Activated CD8-positive, alpha-beta memory T cell treated with anti-CD3 and anti-CD28 coated beads for 1 hour (primary cell): Measurements from ENCODE around the gene LARP1.
"Not testable (repeated sequence)": the region's sequence is repeated elsewhere in the genome, so short reads cannot be mapped to it uniquely, and the experiment has no call there.

Experiments
- DNase-seq, 2 donors: peaks; one replicate each; pipeline ENCODE4 v3.0.0-alpha.2; 2020; ENCODE audit warnings: low read depth in 1 of 2; ENCODE audit errors: extremely low read depth in 1 of 2

The LARP1 gene

GRCh38 chr5:154820383-154820782, 65.2 kb downstream of the LARP1 start:
- no peak for DNase-seq

- not testable (repeated sequence) for DNase-seq
These were observed 67.7 kb downstream of the LARP1 start for GRCh38 chr5:154822896-154823295.

GRCh38 chr5:154823605-154824004, 68.4 kb downstream of the LARP1 start:
- DNase-seq: no peak

- no peak for DNase-seq
These were observed 68.9 kb downstream of the LARP1 start for GRCh38 chr5:154824070-154824469.

- no peak for DNase-seq
These were observed 74.0 kb downstream of the LARP1 start for GRCh38 chr5:154829181-154829588.

- no peak for DNase-seq
These were observed 74.5 kb downstream of the LARP1 start for GRCh38 chr5:154829589-154830218.

- no peak for DNase-seq
These were observed 75.0 kb downstream of the LARP1 start for GRCh38 chr5:154830219-154830595.

GRCh38 chr5:154830596-154830995, 75.4 kb downstream of the LARP1 start:
- DNase-seq: no peak

GRCh38 chr5:154831451-154831850, 76.3 kb downstream of the LARP1 start:
- no peak for DNase-seq

- DNase-seq: not testable (repeated sequence)
These were observed 77.6 kb downstream of the LARP1 start for GRCh38 chr5:154832804-154833203.

- DNase-seq: no peak
These were observed 78.9 kb downstream of the LARP1 start for GRCh38 chr5:154834053-154834452.

GRCh38 chr5:154835701-154836052, 80.5 kb downstream of the LARP1 start:
- not testable (repeated sequence) for DNase-seq

GRCh38 chr5:154836225-154836624, 81.0 kb downstream of the LARP1 start:
- no peak for DNase-seq

GRCh38 chr5:154837009-154837901, 82.1 kb downstream of the LARP1 start:
- no peak for DNase-seq

- DNase-seq: no peak
These were observed 85.5 kb downstream of the LARP1 start for GRCh38 chr5:154840435-154841272.

GRCh38 chr5:154841273-154841661, 86.1 kb downstream of the LARP1 start:
- no peak for DNase-seq

- no peak for DNase-seq
These were observed 87.7 kb downstream of the LARP1 start for GRCh38 chr5:154842689-154843530.

- DNase-seq: no peak
These were observed 89.6 kb downstream of the LARP1 start for GRCh38 chr5:154844809-154845208.

- no peak for DNase-seq
These were observed 94.1 kb downstream of the LARP1 start for GRCh38 chr5:154849264-154849785.

- DNase-seq: no peak
These were observed 94.6 kb downstream of the LARP1 start for GRCh38 chr5:154849791-154850201.
